ENCODE measurements around the gene MRFAP1.

MRFAP1 gene
- 66.2 to 193 (median 117) reads per million in 17 experiments for total RNA-seq

- peak; percentile 94 to 98 (median 96) for DNase-seq
Measured at GRCh38 chr4:6640292-6641163, at the start of gene MRFAP1. Gene MRFAP1, plus strand, starts transcription at chr4:6640685. Its CDS starts 178 bp downstream, at chr4:6640863.

GRCh38 chr4:6591313-6591712 lies 49.2 kb upstream of the MRFAP1 start:
- no peak for DNase-seq

GRCh38 chr4:6591781-6592180 lies 48.7 kb upstream of the MRFAP1 start:
- DNase-seq = no peak

- DNase-seq = no peak
Measured at GRCh38 chr4:6592804-6593563, 47.5 kb upstream of the MRFAP1 start.

GRCh38 chr4:6594341-6594740 lies 46.1 kb upstream of the MRFAP1 start:
- no peak for DNase-seq

GRCh38 chr4:6594826-6595355 lies 45.6 kb upstream of the MRFAP1 start:
- no peak for DNase-seq

- DNase-seq = no peak
Measured at GRCh38 chr4:6595897-6596537, 44.5 kb upstream of the MRFAP1 start.

GRCh38 chr4:6596948-6597347 lies 43.5 kb upstream of the MRFAP1 start:
- DNase-seq = no peak

GRCh38 chr4:6598127-6598526 lies 42.4 kb upstream of the MRFAP1 start:
- DNase-seq = no peak

- DNase-seq = no peak
Measured at GRCh38 chr4:6598641-6599040, 41.8 kb upstream of the MRFAP1 start.

GRCh38 chr4:6601661-6602250 lies 38.7 kb upstream of the MRFAP1 start:
- DNase-seq = no peak

- DNase-seq = no peak
Measured at GRCh38 chr4:6602289-6602688, 38.2 kb upstream of the MRFAP1 start.

- no peak for DNase-seq
Measured at GRCh38 chr4:6603128-6603527, 37.4 kb upstream of the MRFAP1 start.

GRCh38 chr4:6605114-6605513 lies 35.4 kb upstream of the MRFAP1 start:
- DNase-seq = no peak

- DNase-seq = no peak
Measured at GRCh38 chr4:6605605-6606004, 34.9 kb upstream of the MRFAP1 start.

- DNase-seq = no peak
Measured at GRCh38 chr4:6606465-6607235, 33.8 kb upstream of the MRFAP1 start.

- peak; percentile 11 to 51 (median 44) for DNase-seq
Measured at GRCh38 chr4:6607368-6608055, 33.0 kb upstream of the MRFAP1 start.

- DNase-seq = no peak
Measured at GRCh38 chr4:6608758-6609414, 31.6 kb upstream of the MRFAP1 start.

GRCh38 chr4:6609415-6610079 lies 30.9 kb upstream of the MRFAP1 start:
- DNase-seq = no peak

GRCh38 chr4:6610856-6611430 lies 29.5 kb upstream of the MRFAP1 start:
- no peak for DNase-seq

All from suppressor macrophage (primary cell).